AG10803 (cell line): ENCODE data around the gene PLS3.

Source experiments
- DNase-seq: peaks from one replicate; pipeline ENCODE4 v3.0.0; 2010; ENCODE audit warnings: low read depth
- H3K4me3 ChIP-seq: 2 replicates; pipeline ENCODE4 v1.5.1; 2011; ENCODE audit warnings: mild to moderate bottlenecking, low read length, control low read depth
- CTCF ChIP-seq: conservative IDR thresholded peaks from 2 replicates; pipeline ENCODE4 v1.5.1; 2011; ENCODE audit warnings: mild to moderate bottlenecking, low read length, control low read depth, inconsistent platforms

Gene PLS3

GRCh38 chrX:115690511-115691216, 129.7 kb downstream of the PLS3 start:
- peak overlapping the region; percentile 5; the same call in 1 of the 2 replicates for H3K4me3 ChIP-seq
- peak; percentile 83 for DNase-seq
- peak; percentile 68 for TF ChIP-seq CTCF

- H3K4me3 ChIP-seq = no peak overlapping the region
- no peak for DNase-seq
- TF ChIP-seq CTCF = no peak
Observed at GRCh38 chrX:115693476-115693875, 132.5 kb downstream of the PLS3 start.

GRCh38 chrX:115694028-115694427, 133.1 kb downstream of the PLS3 start:
- H3K4me3 ChIP-seq = no peak overlapping the region
- DNase-seq = no peak
- no peak for TF ChIP-seq CTCF

- TF ChIP-seq CTCF = no peak
- H3K4me3 ChIP-seq = no peak overlapping the region
- no peak for DNase-seq
Observed at GRCh38 chrX:115696039-115696438, 135.1 kb downstream of the PLS3 start.

GRCh38 chrX:115696939-115697338, 136.0 kb downstream of the PLS3 start:
- DNase-seq = no peak
- TF ChIP-seq CTCF = no peak
- H3K4me3 ChIP-seq = no peak overlapping the region

GRCh38 chrX:115697806-115698205, 136.8 kb downstream of the PLS3 start:
- no peak overlapping the region for H3K4me3 ChIP-seq

More at GRCh38 chrX:115697806-115698205, 136.8 kb downstream of the PLS3 start:
- TF ChIP-seq CTCF = no peak
- DNase-seq = no peak
